NCI-H2227 (cell line): Measurements from ENCODE around the gene TPSG1.
A peak's percentile ranks its signal among the peaks of the same experiment; 100 is the strongest.
"Not testable (repeated sequence)": the region's sequence is repeated elsewhere in the genome, so short reads cannot be mapped to it uniquely, and the experiment has no call there.

Experiments
- DNase-seq: peaks from one replicate; lab custom pipeline; 2025; ENCODE audit not compliant: unreplicated experiment; lab: John Stamatoyannopoulos, UW

Gene TPSG1

DNA sequence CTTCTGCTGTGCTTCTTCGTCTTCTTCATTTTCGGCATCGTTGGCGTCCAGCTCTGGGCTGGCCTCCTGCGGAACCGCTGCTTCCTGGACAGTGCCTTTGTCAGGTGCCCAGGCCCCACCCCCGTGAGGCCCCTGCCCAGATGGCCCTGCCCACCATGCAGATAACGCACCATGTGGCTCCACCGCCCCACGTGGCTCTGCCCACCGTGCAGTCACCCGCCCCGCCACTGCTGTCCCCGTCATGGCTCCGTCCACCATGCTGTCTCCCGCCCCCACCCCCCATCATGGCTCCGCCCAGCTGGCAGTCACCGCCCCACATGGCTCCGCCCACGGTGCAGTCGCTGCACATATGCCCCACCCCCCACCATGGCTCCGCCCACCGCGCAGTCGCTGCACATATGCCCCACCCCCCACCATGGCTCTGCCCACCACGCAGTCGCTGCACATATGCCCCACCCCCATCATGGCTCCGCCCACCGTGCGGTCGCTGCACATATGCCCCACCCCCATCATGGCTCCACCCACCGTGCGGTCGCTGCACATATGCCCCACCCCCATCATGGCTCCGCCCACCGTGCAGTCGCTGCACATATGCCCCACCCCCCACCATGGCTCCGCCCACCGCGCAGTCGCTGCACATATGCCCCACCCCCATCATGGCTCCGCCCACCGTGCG, 26.3 kb downstream of the TPSG1 start:
- DNase-seq: peak; percentile 55

DNA sequence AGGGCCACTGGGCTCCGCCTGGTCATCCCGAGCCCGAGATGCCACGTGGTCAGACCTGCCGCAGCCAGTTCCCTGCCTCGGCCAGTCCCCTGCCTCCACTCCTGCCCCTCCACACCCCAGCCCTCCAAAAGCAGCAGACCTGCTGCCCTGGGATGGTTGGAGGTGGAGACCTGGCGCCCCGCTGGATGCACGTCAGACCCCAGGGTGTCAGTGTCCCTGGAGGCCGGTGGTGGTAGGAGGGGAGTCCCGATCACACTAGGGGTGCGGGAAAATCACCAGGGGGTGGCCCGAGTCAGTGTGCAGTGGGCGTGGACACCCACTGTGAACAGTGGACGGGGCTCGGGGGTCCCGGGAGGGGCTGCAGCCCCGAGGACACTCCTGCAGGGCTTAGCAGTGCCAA, 26.9 kb downstream of the TPSG1 start:
- DNase-seq: no peak

DNA sequence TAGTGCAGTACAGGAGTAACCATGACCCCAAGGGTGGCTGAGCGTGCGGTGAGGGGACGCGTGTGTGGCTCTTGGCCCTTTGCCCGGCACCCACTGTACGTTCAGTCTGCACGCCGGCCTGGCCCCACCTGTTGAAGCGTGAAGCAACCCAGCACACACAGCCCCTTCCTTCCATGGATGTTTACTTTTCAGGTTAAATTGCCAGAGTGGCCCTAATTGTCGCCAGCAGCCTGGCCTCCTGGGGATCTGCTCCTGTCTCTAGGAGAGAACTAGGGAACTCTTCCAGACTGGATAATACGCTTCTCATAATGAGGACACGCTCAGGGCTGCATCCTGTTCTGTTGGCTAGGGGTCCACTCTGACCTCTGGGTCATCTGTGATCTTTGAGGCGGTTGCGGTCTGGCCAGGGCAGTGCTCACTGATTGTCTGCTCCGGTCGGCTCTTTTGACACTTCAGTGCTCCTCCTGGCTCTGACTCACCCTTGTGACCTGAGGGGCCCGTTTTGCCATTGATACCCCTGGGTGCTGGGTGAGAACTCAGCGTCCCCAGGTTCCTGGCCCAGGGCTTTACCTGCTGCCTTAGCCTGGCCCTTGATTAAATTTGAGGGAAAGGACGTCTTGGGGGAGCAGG, 27.7 kb downstream of the TPSG1 start:
- no peak for DNase-seq

DNA sequence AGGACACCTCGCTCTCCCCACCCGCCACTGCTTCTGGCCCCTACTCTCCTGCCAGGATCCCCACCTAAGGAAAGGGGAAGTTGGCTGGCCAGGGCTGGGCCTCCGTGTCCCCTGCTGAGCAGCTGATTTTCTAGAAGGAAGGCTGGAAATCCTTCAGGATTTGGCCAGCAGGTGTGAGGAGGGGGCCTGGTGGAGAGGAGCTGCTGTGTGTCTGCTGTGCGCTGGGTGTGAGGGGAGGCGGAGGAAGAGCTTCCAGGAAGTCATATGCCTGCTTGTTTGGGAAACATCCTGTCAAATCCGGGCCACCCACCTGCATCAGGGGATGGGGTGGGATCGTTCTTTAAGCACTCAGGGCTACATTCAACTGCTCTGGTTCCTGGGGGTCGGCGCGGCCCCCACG, 28.6 kb downstream of the TPSG1 start:
- DNase-seq: no peak

DNA sequence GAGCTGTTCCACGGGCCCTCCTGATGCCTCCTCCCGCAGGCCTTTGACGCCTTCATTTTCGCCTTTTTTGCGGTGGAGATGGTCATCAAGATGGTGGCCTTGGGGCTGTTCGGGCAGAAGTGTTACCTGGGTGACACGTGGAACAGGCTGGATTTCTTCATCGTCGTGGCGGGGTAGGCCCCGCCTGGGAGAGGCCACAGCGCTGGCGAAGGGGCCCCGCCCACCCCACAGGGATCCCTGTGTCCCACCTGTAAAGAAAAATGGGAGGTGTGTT, 29.7 kb downstream of the TPSG1 start:
- no peak for DNase-seq

DNA sequence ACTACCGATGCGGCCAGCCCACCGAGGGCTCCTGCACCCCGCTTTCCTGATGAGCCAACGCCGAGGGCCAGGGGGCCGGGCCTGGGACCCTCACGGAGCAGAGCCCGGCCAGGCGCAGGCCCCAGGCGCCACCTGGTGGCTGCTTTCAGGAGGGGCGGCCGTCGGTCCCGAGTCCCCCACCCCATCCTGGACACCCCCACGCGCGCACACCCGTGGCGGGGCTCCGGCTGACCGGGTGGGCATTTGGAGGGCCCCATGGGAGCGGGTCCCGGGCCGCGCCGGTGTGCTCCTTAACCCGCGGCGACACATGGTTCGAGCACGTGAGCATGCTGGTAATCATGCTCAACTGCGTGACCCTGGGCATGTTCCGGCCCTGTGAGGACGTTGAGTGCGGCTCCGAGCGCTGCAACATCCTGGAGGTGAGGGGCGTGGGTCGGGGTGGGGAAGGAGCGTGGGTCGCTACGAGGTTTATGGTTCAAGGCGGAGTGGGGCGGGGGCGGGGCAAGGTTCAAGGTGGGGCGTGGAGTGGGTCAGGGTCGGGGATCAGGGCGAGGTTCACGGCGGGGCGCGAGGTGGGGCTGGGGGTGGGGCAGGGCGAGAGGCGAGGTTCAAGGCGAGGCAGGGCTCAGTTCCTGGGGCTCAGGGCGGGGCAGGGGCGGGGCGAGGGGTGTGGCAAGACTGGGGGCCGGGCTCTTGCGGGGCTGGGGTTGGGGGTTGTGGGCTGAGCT, 30.2 kb downstream of the TPSG1 start:
- peak; percentile 45 for DNase-seq

DNA sequence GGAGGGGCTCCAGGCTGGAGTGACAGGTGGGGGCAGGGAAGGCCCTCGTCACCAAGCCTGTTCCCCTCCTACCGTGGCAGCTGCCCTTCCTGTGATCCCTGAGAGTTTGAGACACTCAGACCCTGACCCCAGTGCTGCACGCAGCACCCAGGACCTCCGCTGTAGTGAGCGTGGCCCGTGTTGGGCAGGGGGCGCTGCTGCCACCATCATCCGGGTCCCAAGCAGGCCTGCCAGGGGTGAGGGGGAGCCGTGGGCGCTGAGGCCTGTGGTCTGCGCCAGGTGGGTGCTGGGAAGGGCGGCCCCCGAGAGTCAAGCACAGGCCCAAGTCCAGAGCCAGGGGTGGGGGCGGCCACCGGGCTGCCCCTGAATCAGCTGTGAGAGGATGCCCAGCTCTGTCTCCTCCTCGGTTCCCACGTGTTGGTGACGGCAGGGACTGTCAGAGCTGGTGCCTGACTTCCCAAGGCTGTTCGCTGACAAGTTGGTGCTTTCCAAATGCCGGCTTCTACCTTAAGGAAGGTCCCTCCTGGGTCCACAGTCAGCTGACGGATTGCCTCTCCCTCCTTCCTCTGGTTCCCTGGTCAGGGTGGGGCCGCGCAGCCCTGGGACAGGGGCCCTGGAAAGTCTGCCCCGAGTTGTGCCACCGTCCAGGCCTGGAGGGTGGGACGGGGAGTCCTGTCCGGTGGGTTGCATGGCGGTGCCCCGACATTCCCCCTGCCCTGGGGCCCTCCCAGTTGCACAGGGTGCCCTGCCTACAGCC, 31.1 kb downstream of the TPSG1 start:
- DNase-seq: peak; percentile 41

DNA sequence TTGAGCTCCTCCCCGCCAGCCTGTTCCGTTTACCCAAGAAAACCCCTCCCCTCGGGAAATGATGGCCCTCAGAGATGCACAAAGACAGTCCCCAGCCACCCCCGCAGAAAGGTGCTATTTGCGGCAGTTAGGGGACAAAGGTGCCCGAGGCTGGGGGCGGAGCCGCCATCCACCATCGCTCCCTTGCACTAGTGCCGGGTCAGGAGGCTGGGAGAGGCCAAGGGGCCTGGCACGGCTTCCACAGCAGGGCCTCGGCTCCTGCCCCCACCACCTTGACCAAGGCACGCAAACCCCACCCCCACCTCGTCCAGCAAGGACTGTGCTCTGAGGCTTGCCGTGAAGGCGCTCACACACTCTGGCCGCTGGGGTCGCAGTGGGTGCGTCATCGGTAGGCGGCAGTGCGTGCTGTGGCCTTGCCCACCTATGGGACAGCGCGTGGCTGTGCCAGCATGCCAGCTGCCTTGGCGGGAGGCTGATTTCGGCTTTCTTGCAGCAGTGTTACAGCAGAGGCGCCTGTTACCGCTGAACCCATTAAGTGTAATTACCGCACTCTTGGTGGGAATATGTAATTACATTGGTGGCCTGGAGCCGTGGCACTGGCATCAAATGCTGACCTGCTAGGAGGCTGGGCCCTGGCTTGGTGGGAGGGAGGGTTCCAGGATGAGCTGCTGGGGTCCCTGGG, 31.8 kb downstream of the TPSG1 start:
- peak; percentile 93 for DNase-seq

DNA sequence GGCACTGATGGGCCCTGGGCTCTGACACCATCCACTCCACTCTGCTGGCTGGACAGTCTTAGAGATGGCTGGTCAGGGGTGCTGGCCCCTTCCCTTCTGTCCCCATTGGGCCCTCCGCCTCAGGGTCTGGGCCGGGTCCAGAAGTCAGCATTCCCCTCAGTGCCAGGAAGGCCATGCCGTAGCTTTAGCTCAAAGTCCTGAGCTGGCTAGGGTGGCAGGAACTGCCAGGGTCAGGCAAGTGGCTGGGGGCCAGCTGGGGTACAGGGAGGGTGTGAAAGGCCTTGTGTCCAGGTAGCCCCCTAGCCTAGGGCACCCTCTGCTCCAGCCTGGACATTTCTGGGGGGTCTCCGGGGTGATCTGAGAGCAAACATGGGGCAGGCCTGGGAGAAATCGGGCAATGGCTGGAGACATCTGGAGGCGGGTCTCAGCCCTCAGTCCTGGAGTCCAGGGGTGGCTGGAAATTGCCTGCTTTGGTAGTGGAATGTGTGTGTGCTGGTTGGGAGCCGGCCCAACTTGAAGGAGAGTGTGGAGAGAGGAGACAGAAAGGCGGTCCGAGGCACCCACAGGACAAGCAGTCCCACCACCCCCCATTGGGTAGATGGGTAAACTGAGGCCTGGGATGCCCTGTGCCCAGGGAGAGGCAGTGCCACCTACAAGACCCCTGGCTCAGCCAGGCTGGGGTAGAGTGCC, 32.5 kb downstream of the TPSG1 start:
- DNase-seq: no peak

DNA sequence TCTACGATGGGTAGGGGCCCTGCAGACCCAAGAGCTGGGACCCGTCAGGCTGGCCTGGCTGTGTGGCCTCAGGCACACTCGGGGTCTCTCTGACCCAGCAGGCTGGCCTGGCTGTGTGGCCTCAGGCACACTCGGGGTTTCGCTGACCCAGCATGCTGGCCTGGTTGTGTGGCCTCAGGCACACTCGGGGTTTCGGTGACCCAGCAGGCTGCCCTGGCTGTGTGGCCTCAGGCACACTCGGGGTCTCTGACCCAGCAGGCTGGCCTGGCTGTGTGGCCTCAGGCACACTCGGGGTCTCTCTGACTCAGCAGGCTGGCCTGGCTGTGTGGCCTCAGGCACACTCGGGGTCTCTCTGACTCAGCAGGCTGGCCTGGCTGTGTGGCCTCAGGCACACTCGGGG, 34.3 kb downstream of the TPSG1 start:
- not testable (repeated sequence) for DNase-seq

DNA sequence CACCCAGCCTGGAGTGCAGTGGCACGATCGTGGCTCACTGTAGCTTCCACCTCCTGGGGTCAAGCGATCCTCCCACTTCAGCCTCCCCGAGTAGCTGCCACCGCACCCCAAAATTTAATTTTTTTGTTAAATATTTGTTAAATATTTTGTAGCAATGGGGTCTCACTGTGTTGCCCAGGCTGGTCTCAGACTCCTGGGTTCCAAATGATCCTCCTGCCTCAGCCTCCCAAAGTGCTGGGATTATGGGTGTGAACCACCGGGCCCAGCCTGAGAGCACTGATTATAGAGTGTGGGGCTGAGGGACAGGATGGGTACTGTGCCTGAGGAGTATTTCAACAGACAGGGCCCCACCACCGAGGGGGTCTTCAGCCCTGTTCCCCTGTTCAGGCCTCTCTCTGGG, 35.6 kb downstream of the TPSG1 start:
- no peak for DNase-seq

DNA sequence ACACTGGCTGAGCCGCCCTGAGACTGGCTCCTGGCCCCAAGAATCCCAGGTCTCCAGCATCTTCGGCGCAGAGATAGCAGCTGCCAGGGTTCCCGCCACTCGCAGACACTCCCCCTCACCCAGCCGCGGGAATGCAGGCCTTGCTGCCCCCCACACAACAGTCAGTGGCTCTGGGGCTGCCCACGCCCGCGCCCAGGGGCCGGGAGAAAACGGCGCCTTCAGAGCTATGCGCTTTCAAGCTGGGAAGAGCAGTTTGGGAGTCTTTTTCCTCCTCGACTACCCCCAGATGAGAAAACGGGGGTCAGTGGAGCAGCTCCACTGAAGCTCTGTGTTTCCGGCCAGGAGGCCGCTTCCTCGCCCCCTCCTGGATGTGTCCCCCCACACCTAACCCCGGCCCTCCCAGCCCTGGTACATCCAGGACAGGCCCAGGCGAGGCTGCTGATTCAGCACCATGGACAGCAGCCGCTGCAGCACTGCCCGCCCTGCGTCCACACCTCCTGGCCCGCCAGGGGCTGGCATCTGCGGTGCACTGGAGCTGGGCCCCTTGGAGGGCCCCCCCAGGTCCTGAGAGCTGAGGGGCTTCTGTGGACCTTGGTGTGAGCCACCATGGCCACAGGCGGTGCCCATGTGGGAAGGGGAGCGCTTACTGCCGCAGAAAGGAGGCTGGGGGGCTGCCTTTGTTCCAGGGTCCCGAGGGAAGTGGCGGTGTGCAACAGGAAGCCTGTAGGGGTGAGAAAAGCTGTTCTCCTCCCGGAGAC, 36.5 kb downstream of the TPSG1 start:
- DNase-seq: no peak

DNA sequence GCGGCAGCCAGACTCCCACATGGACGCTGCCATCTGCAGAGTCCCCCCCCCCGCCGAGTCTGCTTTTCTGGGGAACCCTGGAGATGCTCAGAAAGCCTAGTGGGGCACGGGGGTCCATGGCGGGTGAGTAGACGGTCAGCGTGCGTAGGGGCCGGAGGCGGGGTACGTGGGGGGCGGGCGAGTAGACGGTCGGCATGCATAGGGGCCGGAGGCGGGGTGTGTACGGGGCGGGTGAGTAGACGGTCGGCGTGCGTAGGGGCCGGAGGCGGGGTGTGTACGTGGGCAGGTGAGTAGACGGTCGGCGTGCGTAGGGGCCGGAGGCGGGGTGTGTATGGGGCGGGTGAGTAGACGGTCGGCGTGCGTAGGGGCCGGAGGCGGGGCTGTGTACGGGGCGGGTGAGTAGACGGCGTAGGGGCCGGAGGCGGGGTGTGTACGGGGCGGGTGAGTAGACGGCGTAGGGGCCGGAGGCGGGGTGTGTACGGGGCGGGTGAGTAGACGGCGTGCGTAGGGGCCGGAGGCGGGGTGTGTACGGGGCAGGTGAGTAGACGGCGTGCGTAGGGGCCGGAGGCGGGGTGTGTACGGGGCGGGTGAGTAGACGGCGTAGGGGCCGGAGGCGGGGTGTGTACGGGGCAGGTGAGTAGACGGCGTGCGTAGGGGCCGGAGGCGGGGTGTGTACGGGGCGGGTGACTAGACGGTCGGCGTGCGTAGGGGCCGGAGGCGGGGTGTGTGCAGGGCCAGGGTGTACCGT, 39.4 kb downstream of the TPSG1 start:
- DNase-seq: not testable (repeated sequence)

DNA sequence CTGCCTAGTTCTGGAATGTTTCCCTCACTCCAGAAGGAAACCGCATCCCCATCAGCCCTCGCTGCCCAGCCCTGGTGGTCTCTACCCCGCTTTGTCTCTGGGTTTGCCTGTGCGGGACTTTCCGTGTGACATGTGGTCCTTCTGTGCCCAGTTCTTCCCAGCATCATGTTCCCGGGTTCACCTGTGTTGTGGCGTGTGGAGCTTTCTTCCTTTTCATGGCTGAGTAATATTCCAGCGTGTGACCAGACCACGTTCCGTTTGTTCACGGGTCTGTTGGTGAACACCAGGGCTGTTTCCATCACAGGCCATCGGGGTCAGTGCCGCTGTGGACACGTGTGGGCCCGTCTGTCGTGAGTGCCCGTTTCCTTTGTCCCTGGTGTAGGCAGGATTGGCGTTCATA, 40.1 kb downstream of the TPSG1 start:
- no peak for DNase-seq

DNA sequence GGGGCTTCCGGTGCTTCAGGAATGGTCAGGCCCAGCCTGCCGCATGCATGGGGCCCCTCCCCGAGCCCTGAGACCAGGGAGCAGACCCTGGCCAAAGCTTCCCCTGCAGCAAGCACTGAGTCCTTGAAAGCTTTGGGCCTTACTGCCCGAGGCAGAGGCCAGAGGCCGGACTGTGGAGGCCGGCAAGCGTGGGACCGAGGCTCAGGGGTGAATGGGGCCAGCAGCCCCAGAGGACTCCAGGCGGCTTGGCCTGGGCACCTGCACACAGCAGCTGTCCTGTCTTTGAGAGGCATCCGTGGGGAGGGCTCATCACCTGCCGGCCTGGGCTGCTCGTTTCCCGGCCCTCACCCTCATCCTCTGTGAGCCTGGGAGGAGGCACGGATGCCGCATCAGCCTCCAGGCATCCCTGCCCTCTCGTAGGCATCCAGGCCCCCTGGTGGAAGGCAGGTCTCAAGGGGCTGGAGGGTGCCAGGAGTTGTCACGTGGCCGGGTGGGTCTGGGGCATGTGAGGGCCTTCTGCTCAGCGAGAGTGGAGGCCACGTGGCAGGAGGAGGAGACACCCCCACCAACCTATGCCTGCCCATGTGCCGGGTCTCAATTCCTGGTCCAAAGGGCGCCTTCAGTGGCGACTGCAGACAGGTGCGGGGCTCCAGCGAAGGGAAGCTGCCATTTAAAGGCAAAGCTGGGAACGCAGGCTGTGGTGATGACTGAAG, 40.8 kb downstream of the TPSG1 start:
- no peak for DNase-seq

DNA sequence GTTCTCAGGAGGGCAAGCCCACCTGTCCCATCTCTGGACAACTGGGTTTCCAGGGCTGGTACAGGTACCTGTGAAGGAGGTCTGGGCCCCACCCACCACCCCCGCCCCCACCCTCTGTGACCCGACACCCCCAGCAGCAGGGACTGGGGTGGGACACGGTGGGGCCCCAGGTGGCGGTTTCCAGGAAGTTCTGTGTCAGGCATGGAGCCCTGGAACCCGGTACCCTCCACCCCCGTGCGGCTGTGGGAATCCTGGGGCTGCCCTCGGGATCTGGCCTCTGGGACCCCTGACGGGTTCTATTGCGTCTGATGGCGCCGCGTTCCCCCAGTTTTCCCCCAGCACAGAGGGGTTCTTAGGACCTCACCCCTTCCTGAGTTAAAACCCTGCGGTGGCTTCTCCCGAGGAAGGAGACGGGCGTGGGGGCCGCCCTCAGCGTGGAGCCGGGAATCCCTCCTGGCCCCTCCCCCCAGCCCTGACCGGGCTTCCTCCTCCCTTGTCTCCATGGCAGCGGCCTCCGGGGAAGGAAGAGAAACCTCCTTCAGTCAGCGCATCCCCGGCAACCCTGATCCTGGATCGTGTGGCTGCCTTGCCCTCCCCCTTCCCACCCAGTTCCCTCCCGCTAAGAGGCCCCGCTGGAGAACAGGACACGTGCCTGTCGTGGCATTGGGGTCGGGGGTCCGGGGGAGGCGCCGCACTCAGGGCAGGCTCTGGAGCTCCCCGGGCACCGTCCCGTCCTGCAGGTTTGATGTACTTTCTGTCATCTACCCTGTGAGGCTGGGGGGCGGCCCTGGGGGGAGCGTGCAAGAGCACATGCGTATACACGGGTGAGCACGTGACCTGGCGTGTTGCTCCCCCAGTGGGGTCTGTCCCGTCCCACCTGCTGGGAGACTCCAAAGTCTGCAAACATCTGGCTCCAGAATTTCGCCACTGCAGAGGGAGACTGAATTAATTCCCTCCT, 41.8 kb downstream of the TPSG1 start:
- DNase-seq: peak; percentile 92

DNA sequence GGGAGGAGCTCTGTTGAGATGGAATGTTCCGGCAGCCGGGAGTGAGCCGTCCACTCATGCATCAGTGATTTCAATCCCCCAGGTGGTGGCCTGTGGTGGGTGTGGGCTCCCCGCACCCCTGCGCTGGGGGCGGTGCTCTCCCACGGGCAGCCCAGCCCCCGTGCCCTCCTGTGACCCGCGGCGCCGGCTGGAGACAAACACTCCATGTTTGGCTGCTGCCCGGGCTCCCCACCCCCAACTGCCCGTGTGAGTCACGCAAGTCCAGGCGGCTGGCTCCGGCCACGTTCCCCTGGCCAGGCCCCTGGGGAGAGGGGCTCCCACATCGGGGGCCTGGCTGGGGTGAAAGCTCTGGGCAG, 42.8 kb downstream of the TPSG1 start:
- DNase-seq: peak; percentile 73
